PC-9 (cell line): ENCODE data around the gene UBE2E2.

Experiments used
- EZH2 ChIP-seq: fragments of 200-600 bp; sonication (generic); IDR thresholded peaks from 2 replicates; pipeline ENCODE4 v1.8.0; 2017; ENCODE audit warnings: antibody characterized with exemption, low read depth
- TF ChIP-seq, protein P1 (sequence below): fragments of 200-600 bp; sonication (generic); conservative IDR thresholded peaks from 2 replicates; pipeline ENCODE4 v1.6.1; 2017; ENCODE audit warnings: mixed run types, antibody characterized with exemption, mild to moderate bottlenecking, moderate library complexity

DNA sequence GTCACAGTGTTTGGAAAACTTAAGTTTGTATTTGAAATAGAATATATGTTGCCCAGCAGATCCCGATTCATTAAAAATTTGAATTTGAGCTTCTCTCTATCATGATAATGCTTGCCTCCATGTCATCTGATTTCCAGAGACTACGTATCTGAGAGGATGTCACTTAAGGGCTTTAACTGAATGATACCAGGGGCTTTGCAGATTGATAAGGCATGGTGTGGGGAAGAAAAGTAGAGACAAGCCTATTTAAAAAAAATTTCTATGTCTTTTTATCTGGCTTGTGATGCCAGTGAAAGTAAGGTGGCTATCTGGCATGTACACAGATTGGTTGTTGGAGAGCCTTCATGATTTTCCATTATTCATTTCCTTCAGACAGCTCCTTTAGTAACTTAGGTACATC, 72.7 kb downstream of the UBE2E2 start:
- TF ChIP-seq, protein P1, sequence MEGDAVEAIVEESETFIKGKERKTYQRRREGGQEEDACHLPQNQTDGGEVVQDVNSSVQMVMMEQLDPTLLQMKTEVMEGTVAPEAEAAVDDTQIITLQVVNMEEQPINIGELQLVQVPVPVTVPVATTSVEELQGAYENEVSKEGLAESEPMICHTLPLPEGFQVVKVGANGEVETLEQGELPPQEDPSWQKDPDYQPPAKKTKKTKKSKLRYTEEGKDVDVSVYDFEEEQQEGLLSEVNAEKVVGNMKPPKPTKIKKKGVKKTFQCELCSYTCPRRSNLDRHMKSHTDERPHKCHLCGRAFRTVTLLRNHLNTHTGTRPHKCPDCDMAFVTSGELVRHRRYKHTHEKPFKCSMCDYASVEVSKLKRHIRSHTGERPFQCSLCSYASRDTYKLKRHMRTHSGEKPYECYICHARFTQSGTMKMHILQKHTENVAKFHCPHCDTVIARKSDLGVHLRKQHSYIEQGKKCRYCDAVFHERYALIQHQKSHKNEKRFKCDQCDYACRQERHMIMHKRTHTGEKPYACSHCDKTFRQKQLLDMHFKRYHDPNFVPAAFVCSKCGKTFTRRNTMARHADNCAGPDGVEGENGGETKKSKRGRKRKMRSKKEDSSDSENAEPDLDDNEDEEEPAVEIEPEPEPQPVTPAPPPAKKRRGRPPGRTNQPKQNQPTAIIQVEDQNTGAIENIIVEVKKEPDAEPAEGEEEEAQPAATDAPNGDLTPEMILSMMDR, result no peak
- TF ChIP-seq EZH2, result no peak
